Measurements from ENCODE around the gene SLIT1. TPM values are rescaled to one million over a fixed set of nuclear protein-coding genes. Genes with fewer than 3 reads are reported as not detected.

The SLIT1 gene
- total and polyA plus RNA-seq, 2 donors (not counting 1 experiment from before 2014, with no cell fraction given): 0.15 to 0.49 TPM

DNA sequence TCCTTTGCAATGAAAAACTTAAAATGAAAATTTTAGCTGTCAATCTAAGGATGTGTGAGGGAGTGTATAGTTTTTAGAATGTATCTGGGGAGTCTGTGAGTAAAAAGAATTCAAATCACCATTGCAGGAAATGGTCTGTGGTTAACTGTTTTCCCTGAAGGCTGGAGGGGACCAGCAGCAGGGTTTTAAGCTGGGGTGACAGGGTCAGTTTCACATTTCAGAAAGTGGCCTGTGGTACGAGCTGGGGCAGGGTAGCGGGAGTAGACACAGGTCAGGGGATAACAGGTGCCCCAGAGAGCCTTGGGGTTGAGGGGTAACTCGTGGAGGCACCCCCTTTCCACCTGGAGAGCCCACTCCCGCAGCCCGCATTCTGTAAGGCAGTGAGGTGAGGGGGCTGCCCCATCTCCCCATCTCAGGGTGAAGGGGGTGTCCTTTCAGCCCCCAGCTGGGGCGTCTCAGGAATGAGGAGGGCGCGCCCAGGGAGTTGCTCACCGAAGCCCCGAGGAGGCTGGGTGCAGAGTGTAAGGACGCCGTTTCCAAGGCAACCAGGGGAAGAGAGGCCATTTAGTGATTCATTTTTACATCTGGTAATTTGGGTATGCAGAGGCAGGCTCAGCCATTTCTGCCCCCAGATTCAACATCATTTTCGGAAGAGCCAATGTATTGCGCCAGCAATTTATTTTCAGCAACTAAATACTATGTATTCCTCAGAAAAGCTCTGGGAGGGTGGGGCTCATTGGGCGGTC is 168.9 kb downstream of the SLIT1 start:
- no peak for TF ChIP-seq EZH2 (IDR thresholded peaks at IDR 0.05; ENCODE audit: borderline replicate concordance, insufficient read depth, low read depth, low read length, poor library complexity, severe bottlenecking)
- TF ChIP-seq, protein P1, sequence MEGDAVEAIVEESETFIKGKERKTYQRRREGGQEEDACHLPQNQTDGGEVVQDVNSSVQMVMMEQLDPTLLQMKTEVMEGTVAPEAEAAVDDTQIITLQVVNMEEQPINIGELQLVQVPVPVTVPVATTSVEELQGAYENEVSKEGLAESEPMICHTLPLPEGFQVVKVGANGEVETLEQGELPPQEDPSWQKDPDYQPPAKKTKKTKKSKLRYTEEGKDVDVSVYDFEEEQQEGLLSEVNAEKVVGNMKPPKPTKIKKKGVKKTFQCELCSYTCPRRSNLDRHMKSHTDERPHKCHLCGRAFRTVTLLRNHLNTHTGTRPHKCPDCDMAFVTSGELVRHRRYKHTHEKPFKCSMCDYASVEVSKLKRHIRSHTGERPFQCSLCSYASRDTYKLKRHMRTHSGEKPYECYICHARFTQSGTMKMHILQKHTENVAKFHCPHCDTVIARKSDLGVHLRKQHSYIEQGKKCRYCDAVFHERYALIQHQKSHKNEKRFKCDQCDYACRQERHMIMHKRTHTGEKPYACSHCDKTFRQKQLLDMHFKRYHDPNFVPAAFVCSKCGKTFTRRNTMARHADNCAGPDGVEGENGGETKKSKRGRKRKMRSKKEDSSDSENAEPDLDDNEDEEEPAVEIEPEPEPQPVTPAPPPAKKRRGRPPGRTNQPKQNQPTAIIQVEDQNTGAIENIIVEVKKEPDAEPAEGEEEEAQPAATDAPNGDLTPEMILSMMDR (IDR thresholded peaks at IDR 0.05): no peak

DNA sequence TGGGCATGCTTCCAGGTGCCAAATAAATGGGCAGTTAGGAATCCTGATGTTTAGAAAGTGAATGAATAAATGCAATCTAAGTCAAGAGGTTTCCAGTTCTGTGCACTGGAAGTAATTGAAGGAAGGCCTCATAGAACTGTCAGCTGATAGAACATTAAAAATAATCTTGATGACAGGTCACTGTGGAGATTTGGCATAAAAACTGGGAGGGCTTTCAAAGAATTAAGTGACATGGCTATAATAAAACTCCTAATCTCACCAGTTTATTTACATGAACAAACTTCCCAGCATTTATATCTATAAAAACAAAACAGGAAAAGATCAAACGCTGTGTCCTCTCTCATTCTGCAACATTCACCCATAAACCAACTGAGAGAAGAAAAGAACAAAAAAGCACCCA is 170.5 kb downstream of the SLIT1 start:
- Mint-ChIP-seq H3K4me1 (peaks cover 9% of the 10 kb centered on the region), H3K27me3 (peaks cover 7% of the 10 kb centered on the region), H3K9me3 (ENCODE audit: insufficient read depth) (no peaks in the 10 kb centered on the region), H3K27ac (no peak overlapping the region), H3K4me3 (no peak overlapping the region)
- ATAC-seq (ENCODE audit: low read depth): no peak
- intact Hi-C loops (cut with micrococcal nuclease): no loop called here
- DNase-seq: no peak
- Histone ChIP-seq H3K4me1 (ENCODE audit: control insufficient read depth in 2 of 2, insufficient read depth in 2 of 2, low read length in 2 of 2) (peaks cover 4 to 12% of the 10 kb centered on the region in 2 donors), H3K9ac (ENCODE audit: low read length) (no peak overlapping the region), H3K36me3 (replicated peaks in 1 of 2; ENCODE audit: control extremely low read depth in 1 of 2, control insufficient read depth in 1 of 2, extremely low read depth in 1 of 2, insufficient read depth in 2 of 2, low read length in 1 of 2) (no peaks in the 10 kb centered on the region), H2AFZ (ENCODE audit: insufficient read depth, low read depth, low read length, poor library complexity, severe bottlenecking) (no peak overlapping the region), H3K4me3 (ENCODE audit: control extremely low read depth in 1 of 5, extremely low read depth in 1 of 5, insufficient read depth in 1 of 5, low read depth in 2 of 5, low read length in 4 of 5) (no peak overlapping the region), H3K27ac (ENCODE audit: low read length in 2 of 2) (no peak overlapping the region), H3K79me2 (ENCODE audit: control insufficient read depth, insufficient read depth, low read length) (no peaks in the 10 kb centered on the region), H3K4me2 (replicated peaks; ENCODE audit: low read depth, low read length, poor library complexity, severe bottlenecking) (no peak overlapping the region), H3K27me3 (replicated peaks in 1 of 4; ENCODE audit: control extremely low read depth in 1 of 4, control insufficient read depth in 3 of 4, insufficient read depth in 4 of 4, low read length in 3 of 4) (no peaks in the 10 kb centered on the region), H3K9me3 (ENCODE audit: control extremely low read depth in 1 of 3, control insufficient read depth in 2 of 3, insufficient read depth in 1 of 3, low read length in 2 of 3) (no peaks in the 10 kb centered on the region), H4K20me1 (ENCODE audit: control insufficient read depth, insufficient read depth, low read length, poor library complexity, severe bottlenecking) (no peaks in the 10 kb centered on the region)
- CTCF ChIA-PET: no interaction called here
- no peak for TF ChIP-seq EZH2 (IDR thresholded peaks at IDR 0.05; ENCODE audit: borderline replicate concordance, insufficient read depth, low read depth, low read length, poor library complexity, severe bottlenecking)
- TF ChIP-seq, protein P1 (IDR thresholded peaks at IDR 0.05): no peak
- WGBS (ENCODE audit: insufficient coverage): no CpG with 5 or more reads among the region's 1 CpG
- POLR2A ChIA-PET: no interaction called here

More for the DNA sequence above, 168.9 kb downstream of the SLIT1 start:
- peaks cover 13% of the 10 kb centered on the region for H3K4me1 Mint-ChIP-seq
- H3K79me2 ChIP-seq (ENCODE audit: control insufficient read depth, insufficient read depth, low read length): no peaks in the 10 kb centered on the region
- H3K27me3 Mint-ChIP-seq: peaks cover 7% of the 10 kb centered on the region
- H3K4me3 ChIP-seq (ENCODE audit: control extremely low read depth in 1 of 5, extremely low read depth in 1 of 5, insufficient read depth in 1 of 5, low read depth in 2 of 5, low read length in 4 of 5): no peak overlapping the region
- peaks cover 4 to 12% of the 10 kb centered on the region in 2 donors for H3K4me1 ChIP-seq (ENCODE audit: control insufficient read depth in 2 of 2, insufficient read depth in 2 of 2, low read length in 2 of 2)
- CTCF ChIA-PET: interaction anchor here (0.7 to 2.3 kb wide), 5 partner anchors 9 to 193 kb away, joined by 3 to 8 read pairs (median 4); no protein-coding TSS in a partner anchor
- peak overlapping the region; percentile 58 for H3K4me2 ChIP-seq (replicated peaks; ENCODE audit: low read depth, low read length, poor library complexity, severe bottlenecking)
- no peaks in the 10 kb centered on the region for H3K36me3 ChIP-seq (replicated peaks in 1 of 2; ENCODE audit: control extremely low read depth in 1 of 2, control insufficient read depth in 1 of 2, extremely low read depth in 1 of 2, insufficient read depth in 2 of 2, low read length in 1 of 2)
- POLR2A ChIA-PET: no interaction called here
- H3K9me3 ChIP-seq (ENCODE audit: control extremely low read depth in 1 of 3, control insufficient read depth in 2 of 3, insufficient read depth in 1 of 3, low read length in 2 of 3): no peaks in the 10 kb centered on the region
- H3K27ac ChIP-seq (ENCODE audit: low read length in 2 of 2): no peak overlapping the region
- H3K27me3 ChIP-seq (replicated peaks in 1 of 4; ENCODE audit: control extremely low read depth in 1 of 4, control insufficient read depth in 3 of 4, insufficient read depth in 4 of 4, low read length in 3 of 4): peaks cover 0 to 3% (median 0%) of the 10 kb centered on the region in 4 experiments
- 23% methylated on average over 12 of the region's 15 CpGs for WGBS (ENCODE audit: insufficient coverage)
- H3K4me3 Mint-ChIP-seq: peak overlapping the region; percentile 70
- peak overlapping the region; percentile 27 for H2AFZ ChIP-seq (ENCODE audit: insufficient read depth, low read depth, low read length, poor library complexity, severe bottlenecking)
- H3K9ac ChIP-seq (ENCODE audit: low read length): peak overlapping the region; percentile 23
- peak; percentile 24 for ATAC-seq (ENCODE audit: low read depth)
- no peak for DNase-seq
- intact Hi-C loops (cut with micrococcal nuclease): no loop called here
- H4K20me1 ChIP-seq (ENCODE audit: control insufficient read depth, insufficient read depth, low read length, poor library complexity, severe bottlenecking): no peaks in the 10 kb centered on the region
- no peaks in the 10 kb centered on the region for H3K9me3 Mint-ChIP-seq (ENCODE audit: insufficient read depth)
- no peak overlapping the region for H3K27ac Mint-ChIP-seq
